ENCODE results near the gene SCD5. TPM values are rescaled to one million over a fixed set of nuclear protein-coding genes. Genes with fewer than 3 reads are reported as not detected.

Gene SCD5
- total and polyA plus RNA-seq, 2 of the 13 experiments (the other 11 are each of a cell fraction or from before 2014, with no cell fraction given) = not detected

- ChIA-PET CTCF (ENCODE audit: low intra/inter-chr PET ratio, low total read pairs) (no interaction called here), POLR2A (no interaction called here)
- Histone ChIP-seq H3K9me3 (ENCODE audit: low read length) (no peaks in the 10 kb centered on the region), H2AFZ (ENCODE audit: low read length) (no peak overlapping the region), H3K4me3 (replicated peaks in 1 of 3; ENCODE audit: insufficient read depth in 1 of 3, low read depth in 2 of 3, low read length in 3 of 3) (no peak overlapping the region), H3K36me3 (replicated peaks in 1 of 2; ENCODE audit: control insufficient read depth in 1 of 2, insufficient read depth in 2 of 2, low read length in 2 of 2) (no peaks in the 10 kb centered on the region), H3K27me3 (ENCODE audit: control insufficient read depth in 1 of 2, insufficient read depth in 2 of 2, low read length in 2 of 2) (peaks cover 0 to 4% of the 10 kb centered on the region in 2 experiments; a peak in 1 of 5 replicates), H3K27ac (ENCODE audit: extremely low read length, insufficient read depth, low read length) (no peak overlapping the region), H3K9ac (ENCODE audit: insufficient read depth, low read depth, low read length) (no peak overlapping the region), H3K79me2 (ENCODE audit: insufficient read depth, low read length) (no peaks in the 10 kb centered on the region), H3K4me1 (ENCODE audit: insufficient read depth, low read length) (peaks cover 25% of the 10 kb centered on the region), H3K4me2 (ENCODE audit: low read depth, low read length) (no peak overlapping the region), H4K20me1 (ENCODE audit: insufficient read depth, low read length) (no peaks in the 10 kb centered on the region)
- FAIRE-seq = no peak
- TF ChIP-seq NFATC3 (CRISPR knock-in tag; IDR thresholded peaks at IDR 0.05) (no peak), ATAD3A (CRISPR knock-in tag; IDR thresholded peaks at IDR 0.05) (no peak), AHR (CRISPR knock-in tag; IDR thresholded peaks at IDR 0.05) (no peak), ISX (CRISPR knock-in tag; conservative IDR thresholded peaks at IDR 0.05) (no peak), IKZF1 (IDR thresholded peaks at IDR 0.05) (no peak), FLYWCH1 (CRISPR knock-in tag; IDR thresholded peaks at IDR 0.05) (no peak), REST (IDR thresholded peaks at IDR 0.05; ENCODE audit: borderline replicate concordance in 1 of 2, low read depth in 1 of 2, low read length in 2 of 2) (no peak), ZHX2 (IDR thresholded peaks at IDR 0.05; ENCODE audit: low read depth) (no peak), ZHX2 (CRISPR knock-in tag; IDR thresholded peaks at IDR 0.05; ENCODE audit: borderline replicate concordance) (no peak), U2AF1 (optimal IDR thresholded peaks at IDR 0.05; ENCODE audit: low read depth, low read length) (no peak)
- TF ChIP-seq, protein P1, sequence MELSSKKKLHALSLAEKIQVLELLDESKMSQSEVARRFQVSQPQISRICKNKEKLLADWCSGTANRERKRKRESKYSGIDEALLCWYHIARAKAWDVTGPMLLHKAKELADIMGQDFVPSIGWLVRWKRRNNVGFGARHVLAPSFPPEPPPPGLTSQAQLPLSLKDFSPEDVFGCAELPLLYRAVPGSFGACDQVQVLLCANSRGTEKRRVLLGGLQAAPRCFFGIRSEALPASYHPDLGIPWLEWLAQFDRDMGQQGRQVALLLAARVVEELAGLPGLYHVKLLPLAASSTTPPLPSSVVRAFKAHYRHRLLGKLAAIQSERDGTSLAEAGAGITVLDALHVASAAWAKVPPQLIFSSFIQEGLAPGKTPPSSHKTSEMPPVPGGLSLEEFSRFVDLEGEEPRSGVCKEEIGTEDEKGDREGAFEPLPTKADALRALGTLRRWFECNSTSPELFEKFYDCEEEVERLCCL (CRISPR knock-in tag; IDR thresholded peaks at IDR 0.05; ENCODE audit: borderline replicate concordance) = no peak
- no peak for ATAC-seq
- 37% methylated on average over 9 of the region's 9 CpGs for WGBS (ENCODE audit: low lambda C conversion rate)
- BruUV-seq (replicated peaks) = no TSS peak
- no peak for DNase-seq (ENCODE audit: low spot score)
- in situ Hi-C loops (cut with HindIII; ENCODE audit: extremely low pct_ligation_motif_present, low pct_unique_long_range_greater_than_20kb) (no loop called here), intact Hi-C loops (cut with micrococcal nuclease; ENCODE audit: unreplicated experiment) (no loop called here)
Observed at GRCh38 chr4:82784681-82785610, 13.7 kb downstream of the SCD5 start.
